HepG2 (cell line): Measurements from ENCODE around the gene DDX23. TPM values are rescaled to one million over a fixed set of nuclear protein-coding genes. Genes with fewer than 3 reads are reported as not detected.

Experiments
- MXD4 ChIP-seq: IDR thresholded peaks from 2 replicates; pipeline ENCODE4 v1.6.1; 2016; ENCODE audit warnings: mild to moderate bottlenecking, missing biosample characterization, missing genetic modification reagents
- MYC ChIP-seq: sonication (generic); formaldehyde crosslinking; IDR thresholded peaks from 2 replicates; pipeline ENCODE4 v1.9.0; 2021; ENCODE audit warnings: missing genetic modification reagents, borderline replicate concordance
- POLR2AphosphoS5 ChIP-seq: IDR thresholded peaks from 2 replicates; pipeline ENCODE4 v1.6.1; 2012; ENCODE audit warnings: low read depth, low read length
- PPARG ChIP-seq: conservative IDR thresholded peaks from 2 replicates; pipeline ENCODE4 v1.6.1; 2016; ENCODE audit warnings: missing biosample characterization, missing genetic modification reagents
- RBFOX2 ChIP-seq: fragments of 200-400 bp; formaldehyde crosslinking; IDR thresholded peaks from 2 replicates; pipeline ENCODE4 v1.6.1; 2017; ENCODE audit warnings: low read depth, mild to moderate bottlenecking, low read length
- RXRA ChIP-seq: sonication (generic); formaldehyde crosslinking; IDR thresholded peaks from 2 replicates; pipeline ENCODE4 v1.5.1; 2020; ENCODE audit warnings: missing genetic modification reagents
- SALL1 ChIP-seq: sonication (generic); formaldehyde crosslinking; IDR thresholded peaks from 2 replicates; pipeline ENCODE4 v1.8.0; 2022; ENCODE audit warnings: mild to moderate bottlenecking, missing genetic modification reagents
- SRSF4 ChIP-seq: fragments of 200-400 bp; formaldehyde crosslinking; IDR thresholded peaks from one replicate; pipeline ENCODE4 v1.6.1; 2018; ENCODE audit warnings: mild to moderate bottlenecking, low read depth, low read length, moderate library complexity; ENCODE audit not compliant: poor library complexity, severe bottlenecking
- TCF12 ChIP-seq, 2 experiments: fragments of 450-650 bp in 1 of 2; sonication (generic) in 1 of 2; formaldehyde crosslinking in 1 of 2; IDR thresholded peaks; 2 replicates each; pipeline versions ENCODE4 v1.6.1 to v1.8.0; 2017 to 2022; ENCODE audit warnings: antibody characterized with exemption in 1 of 2, mild to moderate bottlenecking in 1 of 2, missing genetic modification reagents in 1 of 2, moderate library complexity in 1 of 2
- ZFAT ChIP-seq: sonication (generic); formaldehyde crosslinking; conservative IDR thresholded peaks from 2 replicates; pipeline ENCODE4 v1.8.1; 2023; ENCODE audit warnings: missing genetic modification reagents, inconsistent platforms
- ZNF333 ChIP-seq: sonication (generic); formaldehyde crosslinking; IDR thresholded peaks from 2 replicates; pipeline ENCODE4 v1.4.0; 2020; ENCODE audit warnings: mild to moderate bottlenecking, missing genetic modification reagents, borderline replicate concordance
- ZNF350 ChIP-seq: sonication (generic); formaldehyde crosslinking; IDR thresholded peaks from 2 replicates; pipeline ENCODE4 v1.4.0; 2020; ENCODE audit warnings: mild to moderate bottlenecking, low read depth, missing genetic modification reagents, borderline replicate concordance
- ZNF776 ChIP-seq: sonication (generic); formaldehyde crosslinking; IDR thresholded peaks from 2 replicates; pipeline ENCODE4 v1.4.0; 2020; ENCODE audit warnings: mild to moderate bottlenecking, missing genetic modification reagents
- polyA plus RNA-seq, 8 experiments: library from polyadenylated mRNA; depleted of rRNA in 3 of 8; stranded (reverse) in 7 of 8; unstranded in 1 of 8; fragments of >200 nt; fragmentation: Illumina TruSeq in 4 of 8; extraction: Trizol in 4 of 8; gene quantifications; 2 replicates each; pipeline versions ENCODE4 v1.2.1 to v1.2.3, GENCODE V29; 2011 to 2016; ENCODE audit warnings: low read depth in 4 of 8, missing spikeins in 1 of 8, mixed read lengths in 1 of 8; ENCODE audit not compliant: insufficient read depth in 1 of 8
- total RNA-seq, 5 experiments: library from RNA; depleted of rRNA; stranded (reverse); fragments of >200 nt; fragmentation: Illumina TruSeq; extraction: Trizol; gene quantifications; 2 replicates each; pipeline ENCODE4 v1.2.3, GENCODE V29; 2016; ENCODE audit warnings: low read depth in 1 of 5
- TF ChIP-seq, protein P1 (sequence below), 2 experiments: IDR thresholded peaks; 2 replicates each; pipeline ENCODE4 v1.6.1; 2011 to 2012; ENCODE audit warnings: low read length in 2 of 2, borderline replicate concordance in 1 of 2, low read depth in 1 of 2, mild to moderate bottlenecking in 1 of 2, moderate library complexity in 1 of 2
- TF ChIP-seq, protein P2 (sequence below): sonication (generic); formaldehyde crosslinking; IDR thresholded peaks from 2 replicates; pipeline ENCODE4 v1.4.0; 2020; ENCODE audit warnings: missing genetic modification reagents, low read depth, mild to moderate bottlenecking, borderline replicate concordance
- TF ChIP-seq, protein P3 (sequence below): sonication (generic); formaldehyde crosslinking; IDR thresholded peaks from 2 replicates; pipeline ENCODE4 v1.4.0; 2020; ENCODE audit warnings: missing genetic modification reagents
- TF ChIP-seq, protein P4 (sequence below), 2 experiments: sonication (generic) in 1 of 2; formaldehyde crosslinking in 1 of 2; IDR thresholded peaks; 2 replicates each; pipeline versions ENCODE4 v1.4.0 to v1.6.1; 2018 to 2020; ENCODE audit warnings: missing genetic modification reagents in 2 of 2, borderline replicate concordance in 1 of 2, low read depth in 1 of 2, mild to moderate bottlenecking in 1 of 2, missing biosample characterization in 1 of 2

DDX23 gene
- total and polyA plus RNA-seq, 2 of the 13 experiments (the other 11 are each of a cell fraction or from before 2014, with no cell fraction given), result 35.7 to 90.0 TPM

DNA sequence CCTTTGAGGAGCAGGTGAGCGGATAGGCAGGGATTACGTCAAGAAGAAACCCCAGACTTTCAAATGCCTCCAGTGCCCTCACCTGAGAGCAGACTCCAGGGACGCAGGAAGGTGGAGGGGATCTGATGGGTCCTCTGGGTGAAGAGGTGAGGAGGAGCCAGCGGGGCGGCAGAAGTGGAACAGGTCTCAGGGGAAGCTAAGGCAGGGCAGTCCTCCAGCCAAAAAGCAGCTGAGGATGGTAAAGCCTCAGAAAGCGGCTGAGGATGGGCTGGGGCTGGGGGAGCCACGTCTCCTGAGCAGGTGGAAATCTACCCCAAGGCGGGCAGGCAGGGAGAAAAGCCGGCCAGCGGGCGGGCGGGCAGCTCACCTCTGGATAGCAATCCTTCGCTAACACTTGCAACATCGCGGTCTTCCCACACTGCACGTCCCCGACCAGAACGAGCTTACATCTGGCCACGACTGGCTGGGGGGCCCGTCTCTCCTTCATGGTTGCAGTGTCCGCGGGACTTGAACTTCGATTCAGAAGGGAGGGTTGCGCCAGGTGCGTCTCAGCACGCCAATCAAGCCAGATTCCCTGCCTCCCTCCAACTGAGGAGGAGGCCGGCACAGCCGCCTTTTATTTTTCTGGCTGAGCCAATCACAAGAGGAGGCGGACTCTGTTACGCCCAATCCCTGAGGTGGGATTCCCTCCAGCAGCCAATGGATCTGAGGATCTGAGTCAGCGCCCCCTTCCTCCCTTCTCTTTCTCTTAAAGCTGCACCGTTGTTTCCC lies 13.5 kb upstream of the DDX23 start, which contains the start of gene RND1 (continued):
- TF ChIP-seq, protein P1, sequence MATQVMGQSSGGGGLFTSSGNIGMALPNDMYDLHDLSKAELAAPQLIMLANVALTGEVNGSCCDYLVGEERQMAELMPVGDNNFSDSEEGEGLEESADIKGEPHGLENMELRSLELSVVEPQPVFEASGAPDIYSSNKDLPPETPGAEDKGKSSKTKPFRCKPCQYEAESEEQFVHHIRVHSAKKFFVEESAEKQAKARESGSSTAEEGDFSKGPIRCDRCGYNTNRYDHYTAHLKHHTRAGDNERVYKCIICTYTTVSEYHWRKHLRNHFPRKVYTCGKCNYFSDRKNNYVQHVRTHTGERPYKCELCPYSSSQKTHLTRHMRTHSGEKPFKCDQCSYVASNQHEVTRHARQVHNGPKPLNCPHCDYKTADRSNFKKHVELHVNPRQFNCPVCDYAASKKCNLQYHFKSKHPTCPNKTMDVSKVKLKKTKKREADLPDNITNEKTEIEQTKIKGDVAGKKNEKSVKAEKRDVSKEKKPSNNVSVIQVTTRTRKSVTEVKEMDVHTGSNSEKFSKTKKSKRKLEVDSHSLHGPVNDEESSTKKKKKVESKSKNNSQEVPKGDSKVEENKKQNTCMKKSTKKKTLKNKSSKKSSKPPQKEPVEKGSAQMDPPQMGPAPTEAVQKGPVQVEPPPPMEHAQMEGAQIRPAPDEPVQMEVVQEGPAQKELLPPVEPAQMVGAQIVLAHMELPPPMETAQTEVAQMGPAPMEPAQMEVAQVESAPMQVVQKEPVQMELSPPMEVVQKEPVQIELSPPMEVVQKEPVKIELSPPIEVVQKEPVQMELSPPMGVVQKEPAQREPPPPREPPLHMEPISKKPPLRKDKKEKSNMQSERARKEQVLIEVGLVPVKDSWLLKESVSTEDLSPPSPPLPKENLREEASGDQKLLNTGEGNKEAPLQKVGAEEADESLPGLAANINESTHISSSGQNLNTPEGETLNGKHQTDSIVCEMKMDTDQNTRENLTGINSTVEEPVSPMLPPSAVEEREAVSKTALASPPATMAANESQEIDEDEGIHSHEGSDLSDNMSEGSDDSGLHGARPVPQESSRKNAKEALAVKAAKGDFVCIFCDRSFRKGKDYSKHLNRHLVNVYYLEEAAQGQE (IDR thresholded peaks at IDR 0.05; ENCODE audit: borderline replicate concordance in 1 of 2, low read depth in 1 of 2, low read length in 2 of 2), result peak in 1 of 2 experiments; percentile 67; a peak in 1 of 4 replicates
- TF ChIP-seq SRSF4 (no peak), SALL1 (CRISPR knock-in tag) (peak; percentile 69; the same call in 1 of the 2 replicates), PPARG (CRISPR knock-in tag) (no peak; the same call in 1 of the 2 replicates), POLR2AphosphoS5 (peak; percentile 97), ZNF350 (CRISPR knock-in tag) (peak; percentile 63), RXRA (CRISPR knock-in tag) (peak; percentile 24; the same call in 1 of the 2 replicates), MXD4 (CRISPR knock-in tag) (0 out of 2 replicates have a peak, but pooled peaks have one; percentile 33), ZNF333 (CRISPR knock-in tag) (peak; percentile 84; the same call in 1 of the 2 replicates), TCF12 (IDR thresholded peaks at IDR 0.05) (no peak), TCF12 (CRISPR knock-in tag; IDR thresholded peaks at IDR 0.05) (0 out of 2 replicates have a peak, but pooled peaks have one; percentile 56), RBFOX2 (peak; percentile 45; the same call in 1 of the 2 replicates), MYC (CRISPR knock-in tag) (no peak), ZFAT (CRISPR knock-in tag) (no peak), ZNF776 (0 out of 2 replicates have a peak, but pooled peaks have one; percentile 22)
- TF ChIP-seq, protein P2, sequence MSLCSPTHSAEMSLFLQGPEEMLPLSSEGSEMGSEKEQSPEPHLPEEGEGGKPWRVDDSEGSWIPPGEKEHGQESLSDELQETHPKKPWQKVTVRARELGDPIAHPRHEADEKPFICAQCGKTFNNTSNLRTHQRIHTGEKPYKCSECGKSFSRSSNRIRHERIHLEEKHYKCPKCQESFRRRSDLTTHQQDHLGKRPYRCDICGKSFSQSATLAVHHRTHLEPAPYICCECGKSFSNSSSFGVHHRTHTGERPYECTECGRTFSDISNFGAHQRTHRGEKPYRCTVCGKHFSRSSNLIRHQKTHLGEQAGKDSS, result peak; percentile 57; the same call in 1 of the 2 replicates
- TF ChIP-seq, protein P3, sequence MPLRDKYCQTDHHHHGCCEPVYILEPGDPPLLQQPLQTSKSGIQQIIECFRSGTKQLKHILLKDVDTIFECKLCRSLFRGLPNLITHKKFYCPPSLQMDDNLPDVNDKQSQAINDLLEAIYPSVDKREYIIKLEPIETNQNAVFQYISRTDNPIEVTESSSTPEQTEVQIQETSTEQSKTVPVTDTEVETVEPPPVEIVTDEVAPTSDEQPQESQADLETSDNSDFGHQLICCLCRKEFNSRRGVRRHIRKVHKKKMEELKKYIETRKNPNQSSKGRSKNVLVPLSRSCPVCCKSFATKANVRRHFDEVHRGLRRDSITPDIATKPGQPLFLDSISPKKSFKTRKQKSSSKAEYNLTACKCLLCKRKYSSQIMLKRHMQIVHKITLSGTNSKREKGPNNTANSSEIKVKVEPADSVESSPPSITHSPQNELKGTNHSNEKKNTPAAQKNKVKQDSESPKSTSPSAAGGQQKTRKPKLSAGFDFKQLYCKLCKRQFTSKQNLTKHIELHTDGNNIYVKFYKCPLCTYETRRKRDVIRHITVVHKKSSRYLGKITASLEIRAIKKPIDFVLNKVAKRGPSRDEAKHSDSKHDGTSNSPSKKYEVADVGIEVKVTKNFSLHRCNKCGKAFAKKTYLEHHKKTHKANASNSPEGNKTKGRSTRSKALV, result 0 out of 2 replicates have a peak, but pooled peaks have one; percentile 55
- TF ChIP-seq, protein P4, sequence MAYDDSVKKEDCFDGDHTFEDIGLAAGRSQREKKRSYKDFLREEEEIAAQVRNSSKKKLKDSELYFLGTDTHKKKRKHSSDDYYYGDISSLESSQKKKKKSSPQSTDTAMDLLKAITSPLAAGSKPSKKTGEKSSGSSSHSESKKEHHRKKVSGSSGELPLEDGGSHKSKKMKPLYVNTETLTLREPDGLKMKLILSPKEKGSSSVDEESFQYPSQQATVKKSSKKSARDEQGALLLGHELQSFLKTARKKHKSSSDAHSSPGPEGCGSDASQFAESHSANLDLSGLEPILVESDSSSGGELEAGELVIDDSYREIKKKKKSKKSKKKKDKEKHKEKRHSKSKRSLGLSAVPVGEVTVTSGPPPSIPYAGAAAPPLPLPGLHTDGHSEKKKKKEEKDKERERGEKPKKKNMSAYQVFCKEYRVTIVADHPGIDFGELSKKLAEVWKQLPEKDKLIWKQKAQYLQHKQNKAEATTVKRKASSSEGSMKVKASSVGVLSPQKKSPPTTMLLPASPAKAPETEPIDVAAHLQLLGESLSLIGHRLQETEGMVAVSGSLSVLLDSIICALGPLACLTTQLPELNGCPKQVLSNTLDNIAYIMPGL (CRISPR knock-in tag; IDR thresholded peaks at IDR 0.05; ENCODE audit: borderline replicate concordance in 1 of 2, low read depth in 1 of 2), result peak; percentile 46 to 68; a peak in 3 of 4 replicates
